Measurements from ENCODE around the gene MBNL3.

GRCh38 chrX:132393992-132394391, 94.8 kb downstream of the MBNL3 start:
- TF ChIP-seq CTCF (IDR thresholded peaks at IDR 0.05; ENCODE audit: extremely low read depth in 1 of 2, insufficient read depth in 1 of 2, low read depth in 1 of 2, low read length in 2 of 2), result no peak
- TF ChIP-seq EZH2 (IDR thresholded peaks at IDR 0.05; ENCODE audit: borderline replicate concordance, low read depth, low read length, severe bottlenecking), result no peak
